ENCODE measurements around the gene GNRH2.

DNA sequence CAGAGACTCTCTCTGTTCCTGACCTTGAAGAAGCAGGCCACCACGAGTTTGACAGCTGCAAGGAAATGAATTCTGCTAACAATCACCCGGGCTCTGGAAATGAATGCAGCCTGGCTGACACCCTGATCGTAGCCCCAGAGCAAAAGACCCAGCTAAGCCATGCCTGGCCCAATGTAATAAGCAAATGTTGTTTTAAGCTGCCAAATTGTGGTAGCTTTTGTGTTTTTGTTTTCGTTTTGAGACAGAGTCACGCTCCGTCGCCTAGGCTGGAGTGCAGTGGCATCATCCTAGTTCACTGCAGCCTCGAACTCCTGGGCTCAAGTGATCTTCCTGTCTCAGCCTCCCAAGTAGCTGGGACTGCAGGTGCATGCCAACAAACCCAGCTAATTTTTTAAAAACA lies 24.7 kb downstream of the GNRH2 start:
- TF ChIP-seq CTCF (IDR thresholded peaks at IDR 0.05; ENCODE audit: low read depth, low read length): no peak
- TF ChIP-seq EZH2phosphoT487 (IDR thresholded peaks at IDR 0.05; ENCODE audit: low read depth): no peak
